GM23248 (cell line): ENCODE data around the gene CNTN4.

Experiments used
- EZH2 ChIP-seq: fragments of 200-600 bp; sonication (generic); IDR thresholded peaks from 2 replicates; pipeline ENCODE4 v1.6.1; 2018; ENCODE audit warnings: antibody characterized with exemption, mild to moderate bottlenecking; ENCODE audit not compliant: insufficient read depth, poor library complexity, severe bottlenecking
- EZH2phosphoT487 ChIP-seq: fragments of 200-600 bp; sonication (generic); IDR thresholded peaks from 2 replicates; pipeline ENCODE4 v1.6.1; 2018; ENCODE audit warnings: antibody characterized with exemption, moderate library complexity, mild to moderate bottlenecking, low read depth; ENCODE audit not compliant: insufficient read depth

GRCh38 chr3:2944628-2945027 is 846.0 kb downstream of the CNTN4 start:
- no peak for TF ChIP-seq EZH2
- TF ChIP-seq EZH2phosphoT487, result no peak
